ENCODE measurements around the gene CPXM2.
A peak's percentile ranks its signal among the peaks of the same experiment; 100 is the strongest.

Gene CPXM2

DNA sequence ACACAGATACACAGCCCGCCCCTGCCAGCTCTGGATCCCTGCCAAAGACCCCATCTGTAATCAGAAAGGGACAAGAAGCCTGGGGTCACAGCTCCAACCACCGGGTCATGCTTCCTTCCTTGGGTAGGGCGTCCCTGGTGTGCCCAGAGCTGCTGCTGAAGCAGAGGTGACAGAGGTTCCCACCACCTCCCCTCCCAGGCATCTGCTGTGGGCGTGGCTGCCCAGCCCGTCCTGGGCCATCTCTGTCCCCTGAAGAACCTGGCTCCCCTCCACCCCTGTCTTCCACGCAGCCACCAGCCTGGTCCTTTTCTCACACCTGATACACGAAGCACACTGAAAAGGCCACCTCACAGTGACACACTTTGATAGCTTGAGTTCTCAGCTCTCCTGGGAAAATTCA lies 38.2 kb upstream of the CPXM2 start:
- no peak overlapping the region for H3K27ac ChIP-seq
- no peak for TF ChIP-seq ZFX (IDR thresholded peaks at IDR 0.05)
- TF ChIP-seq, protein P1, sequence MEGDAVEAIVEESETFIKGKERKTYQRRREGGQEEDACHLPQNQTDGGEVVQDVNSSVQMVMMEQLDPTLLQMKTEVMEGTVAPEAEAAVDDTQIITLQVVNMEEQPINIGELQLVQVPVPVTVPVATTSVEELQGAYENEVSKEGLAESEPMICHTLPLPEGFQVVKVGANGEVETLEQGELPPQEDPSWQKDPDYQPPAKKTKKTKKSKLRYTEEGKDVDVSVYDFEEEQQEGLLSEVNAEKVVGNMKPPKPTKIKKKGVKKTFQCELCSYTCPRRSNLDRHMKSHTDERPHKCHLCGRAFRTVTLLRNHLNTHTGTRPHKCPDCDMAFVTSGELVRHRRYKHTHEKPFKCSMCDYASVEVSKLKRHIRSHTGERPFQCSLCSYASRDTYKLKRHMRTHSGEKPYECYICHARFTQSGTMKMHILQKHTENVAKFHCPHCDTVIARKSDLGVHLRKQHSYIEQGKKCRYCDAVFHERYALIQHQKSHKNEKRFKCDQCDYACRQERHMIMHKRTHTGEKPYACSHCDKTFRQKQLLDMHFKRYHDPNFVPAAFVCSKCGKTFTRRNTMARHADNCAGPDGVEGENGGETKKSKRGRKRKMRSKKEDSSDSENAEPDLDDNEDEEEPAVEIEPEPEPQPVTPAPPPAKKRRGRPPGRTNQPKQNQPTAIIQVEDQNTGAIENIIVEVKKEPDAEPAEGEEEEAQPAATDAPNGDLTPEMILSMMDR (conservative IDR thresholded peaks at IDR 0.05): no peak

DNA sequence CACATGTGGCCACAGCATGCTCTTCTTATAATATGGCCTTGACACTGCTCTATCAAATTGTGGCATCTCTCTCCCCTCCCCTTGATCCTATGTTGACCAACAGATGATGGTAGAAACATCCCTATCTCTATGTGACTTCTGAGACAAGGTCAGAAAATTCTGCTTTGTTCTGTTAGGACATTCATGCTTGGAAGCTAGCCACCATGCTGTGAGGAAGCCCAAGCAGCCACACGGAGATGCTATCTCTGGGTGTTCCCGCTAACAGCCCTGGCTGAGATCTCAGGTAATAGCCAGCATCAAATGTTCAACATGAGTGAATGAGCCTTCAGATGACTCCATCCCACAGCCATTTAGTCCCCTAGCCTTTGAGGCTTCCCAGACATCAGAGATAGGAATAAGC lies 36.8 kb upstream of the CPXM2 start:
- TF ChIP-seq, protein P1 (conservative IDR thresholded peaks at IDR 0.05): no peak
- no peak for TF ChIP-seq ZFX (IDR thresholded peaks at IDR 0.05)
- no peak overlapping the region for H3K27ac ChIP-seq

DNA sequence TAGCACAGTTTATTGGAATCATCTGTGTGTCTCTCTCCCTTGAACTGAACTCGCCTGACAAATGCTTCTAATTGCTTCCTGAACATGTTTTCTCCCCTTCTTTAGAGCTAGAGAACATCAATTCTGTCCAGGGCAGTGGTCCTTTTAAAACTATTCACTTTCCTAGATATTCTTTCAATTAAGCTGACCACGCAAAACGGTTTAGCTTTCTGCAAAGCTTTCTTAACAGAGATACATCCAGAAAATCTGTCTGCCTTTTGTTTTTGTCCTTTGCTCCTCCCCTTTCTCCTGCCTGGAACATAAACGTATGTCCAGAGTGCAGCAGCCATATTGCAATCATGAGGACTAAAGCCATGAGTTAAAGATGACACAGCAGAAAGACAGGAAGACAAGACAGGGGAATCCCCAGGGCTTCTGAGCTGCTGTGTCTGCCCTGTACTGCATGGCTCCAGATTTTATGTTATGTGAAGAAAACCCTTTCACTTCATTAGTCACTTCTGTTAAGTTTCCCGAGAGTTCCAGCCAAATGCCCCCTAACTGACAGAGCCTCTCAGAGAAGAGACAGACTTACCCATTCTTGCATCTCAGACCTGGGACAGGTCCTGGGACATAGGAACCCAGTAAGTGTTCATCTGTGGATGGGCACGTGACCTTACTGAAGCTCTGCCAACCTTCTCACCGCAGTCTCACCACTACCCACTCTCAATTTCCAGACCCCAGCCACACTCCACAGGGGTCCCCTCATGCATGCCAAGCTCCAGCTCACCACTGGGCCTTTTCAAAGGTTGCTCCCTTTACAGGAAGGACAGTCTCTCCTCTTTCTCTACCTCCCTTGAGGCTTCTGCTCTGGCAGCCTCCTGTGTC lies 35.0 kb upstream of the CPXM2 start:
- TF ChIP-seq ZFX (IDR thresholded peaks at IDR 0.05): no peak
- TF ChIP-seq, protein P1 (conservative IDR thresholded peaks at IDR 0.05): no peak

DNA sequence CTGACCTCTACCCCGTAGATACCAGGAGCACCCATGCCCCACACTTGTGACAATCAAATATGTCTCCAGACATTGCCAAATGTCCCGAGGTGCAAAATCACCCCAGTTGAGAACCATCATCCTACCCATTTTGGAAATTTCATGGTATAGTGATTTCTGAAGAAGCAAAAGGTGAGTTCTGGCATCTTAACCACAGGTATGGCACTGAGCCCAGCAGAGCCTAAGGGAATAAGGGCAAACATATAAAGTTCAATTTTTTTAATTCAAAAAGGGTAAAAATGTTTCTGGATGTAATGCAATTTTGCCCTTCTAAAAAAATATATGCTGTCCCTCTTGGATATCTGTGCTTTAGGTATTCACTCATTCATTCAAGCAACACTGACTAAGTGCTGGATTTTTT lies 30.5 kb upstream of the CPXM2 start:
- no peak overlapping the region for H3K27ac ChIP-seq
- TF ChIP-seq ZFX (IDR thresholded peaks at IDR 0.05): no peak
- TF ChIP-seq, protein P1 (conservative IDR thresholded peaks at IDR 0.05): no peak

More for the DNA sequence above, 35.0 kb upstream of the CPXM2 start:
- no peak overlapping the region for H3K27ac ChIP-seq

DNA sequence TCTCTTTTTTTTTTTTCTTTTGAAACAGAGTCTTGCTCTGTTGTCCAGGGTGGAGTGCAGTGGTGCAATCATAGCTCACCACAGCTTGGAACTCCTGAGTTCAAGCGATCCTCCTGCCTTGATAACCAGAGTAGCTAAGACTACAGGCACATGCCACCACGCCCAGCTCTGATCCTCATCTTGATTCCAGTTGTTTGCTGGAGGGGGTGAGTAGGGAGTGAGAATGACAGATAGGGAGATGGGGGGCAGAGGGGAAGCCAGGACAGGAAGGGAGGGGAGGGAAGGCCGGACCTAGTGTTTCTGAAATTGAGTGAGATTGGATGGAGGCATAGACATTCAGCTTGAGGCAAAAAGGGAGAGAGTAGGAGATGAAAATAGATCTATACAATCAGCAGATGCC lies 25.2 kb upstream of the CPXM2 start:
- no peak overlapping the region for H3K27ac ChIP-seq
- no peak for TF ChIP-seq ZFX (IDR thresholded peaks at IDR 0.05)
- TF ChIP-seq, protein P1 (conservative IDR thresholded peaks at IDR 0.05): no peak

DNA sequence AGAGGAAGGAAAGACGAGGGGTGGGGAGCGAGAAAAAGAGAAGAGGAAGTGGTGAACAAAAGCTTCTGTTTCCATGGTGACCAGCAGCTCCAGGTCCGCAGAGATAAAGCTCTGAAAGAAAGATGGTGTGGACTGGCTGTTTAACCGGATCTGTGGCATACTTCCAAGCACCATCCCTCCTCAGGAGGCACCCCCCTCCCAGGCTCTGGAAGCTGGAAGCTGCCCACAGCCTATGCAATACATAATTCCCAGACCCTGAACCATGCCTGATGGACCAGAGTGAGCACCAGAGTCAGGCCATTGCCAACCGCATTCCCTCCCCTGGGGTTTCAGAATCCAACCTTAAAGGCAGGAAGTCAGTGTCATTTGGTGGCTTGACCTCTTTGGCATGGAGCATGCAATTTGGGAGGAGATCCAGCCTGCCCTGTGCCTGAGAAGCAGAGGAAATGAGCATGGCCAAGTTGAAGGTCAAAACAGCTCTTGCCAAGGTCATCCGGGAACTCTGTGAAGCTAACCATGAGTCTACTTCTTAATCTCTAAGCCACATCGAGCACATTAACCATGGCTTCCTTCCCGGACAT lies 22.2 kb upstream of the CPXM2 start:
- TF ChIP-seq ZFX (IDR thresholded peaks at IDR 0.05): no peak
- TF ChIP-seq, protein P1 (conservative IDR thresholded peaks at IDR 0.05): no peak

DNA sequence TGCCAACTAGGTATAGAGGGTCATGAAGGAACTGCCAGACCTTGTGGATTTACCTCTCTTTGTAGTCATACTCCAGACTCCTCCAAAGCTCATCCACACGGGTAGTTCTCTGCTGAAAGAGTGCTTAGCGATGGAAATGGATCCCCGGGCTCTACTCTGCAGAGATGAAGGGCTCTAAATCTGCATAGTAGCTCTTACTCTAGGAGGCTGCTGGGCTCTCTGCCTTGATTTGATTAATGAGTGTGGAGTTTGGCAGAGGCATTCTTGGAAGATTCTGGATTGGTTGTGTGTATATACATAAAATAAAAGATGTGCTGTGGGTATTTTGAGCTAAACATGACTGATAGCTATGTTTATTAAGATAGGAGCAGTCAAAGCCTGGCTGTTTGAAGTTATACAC lies 21.3 kb upstream of the CPXM2 start:
- peak overlapping the region; percentile 10; the same call in 1 of the 2 replicates for H3K27ac ChIP-seq
- TF ChIP-seq, protein P1 (conservative IDR thresholded peaks at IDR 0.05): no peak
- no peak for TF ChIP-seq ZFX (IDR thresholded peaks at IDR 0.05)

More for the DNA sequence above, 22.2 kb upstream of the CPXM2 start:
- H3K27ac ChIP-seq: no peak overlapping the region
